BE2C (cell line): Measurements from ENCODE around the gene TBC1D22A.
"Not testable (repeated sequence)": the region's sequence is repeated elsewhere in the genome, so short reads cannot be mapped to it uniquely, and the experiment has no call there.

Experiments used
- DNase-seq: peaks from one replicate; pipeline ENCODE4 v3.0.0-alpha.2; 2020
- H3K27me3 ChIP-seq: fragments of 250-450 bp; sonication (Bioruptor Pico); 2 replicates; pipeline ENCODE4 v1.5.1; 2020; ENCODE audit warnings: mild to moderate bottlenecking
- H3K36me3 ChIP-seq: fragments of 250-450 bp; sonication (Bioruptor Pico); 2 replicates; pipeline ENCODE4 v1.5.1; 2020; ENCODE audit warnings: mild to moderate bottlenecking
- H3K4me1 ChIP-seq: fragments of 250-450 bp; sonication (Bioruptor Pico); 2 replicates; pipeline ENCODE4 v1.5.1; 2020
- H3K4me3 ChIP-seq: 2 replicates; pipeline ENCODE4 v1.5.1; 2011; ENCODE audit warnings: low read depth, low read length
- H3K9me3 ChIP-seq: fragments of 250-450 bp; sonication (Bioruptor Pico); 2 replicates; pipeline ENCODE4 v1.5.1; 2020
- CTCF ChIP-seq: IDR thresholded peaks from 2 replicates; pipeline ENCODE4 v1.5.1; 2012; ENCODE audit warnings: mild to moderate bottlenecking, low read depth, low read length

TBC1D22A gene

GRCh38 chr22:47115518-47115890, 353.1 kb downstream of the TBC1D22A start:
- Histone ChIP-seq H3K27me3 (no peaks in the 10 kb centered on the region), H3K36me3 (no peaks in the 10 kb centered on the region), H3K4me1 (peaks cover 4% of the 10 kb centered on the region; the same call in 1 of the 2 replicates), H3K9me3 (no peaks in the 10 kb centered on the region), H3K4me3 (no peak overlapping the region)
- no peak for DNase-seq
- TF ChIP-seq CTCF = no peak

- H3K4me1 ChIP-seq = peaks cover 4% of the 10 kb centered on the region; the same call in 1 of the 2 replicates
- H3K9me3 ChIP-seq = no peaks in the 10 kb centered on the region
- no peak for TF ChIP-seq CTCF
- H3K36me3 ChIP-seq = no peaks in the 10 kb centered on the region
- no peak overlapping the region for H3K4me3 ChIP-seq
- no peaks in the 10 kb centered on the region for H3K27me3 ChIP-seq
- no peak for DNase-seq
Measured at GRCh38 chr22:47115921-47116320, 353.5 kb downstream of the TBC1D22A start.

- Histone ChIP-seq H3K4me1 (peaks cover 4% of the 10 kb centered on the region; the same call in 1 of the 2 replicates), H3K9me3 (no peaks in the 10 kb centered on the region), H3K27me3 (no peaks in the 10 kb centered on the region), H3K4me3 (no peak overlapping the region), H3K36me3 (no peaks in the 10 kb centered on the region)
- no peak for TF ChIP-seq CTCF
- no peak for DNase-seq
Measured at GRCh38 chr22:47116426-47117341, 354.2 kb downstream of the TBC1D22A start.

GRCh38 chr22:47117442-47117841, 355.0 kb downstream of the TBC1D22A start:
- not testable (repeated sequence) for H3K4me1 ChIP-seq, H3K36me3 ChIP-seq, DNase-seq, H3K9me3 ChIP-seq, H3K4me3 ChIP-seq, H3K27me3 ChIP-seq

- Histone ChIP-seq H3K36me3 (no peaks in the 10 kb centered on the region), H3K27me3 (no peaks in the 10 kb centered on the region), H3K4me1 (no peaks in the 10 kb centered on the region), H3K9me3 (no peaks in the 10 kb centered on the region), H3K4me3 (no peak overlapping the region)
- TF ChIP-seq CTCF = no peak
- DNase-seq = no peak
Measured at GRCh38 chr22:47119181-47119580, 356.7 kb downstream of the TBC1D22A start.

GRCh38 chr22:47120399-47120798, 357.9 kb downstream of the TBC1D22A start:
- H3K4me3 ChIP-seq = no peak overlapping the region
- TF ChIP-seq CTCF = no peak

More at GRCh38 chr22:47120399-47120798, 357.9 kb downstream of the TBC1D22A start:
- Histone ChIP-seq H3K36me3 (no peaks in the 10 kb centered on the region), H3K9me3 (no peaks in the 10 kb centered on the region), H3K4me1 (no peaks in the 10 kb centered on the region), H3K27me3 (no peaks in the 10 kb centered on the region)
- no peak for DNase-seq
